ENCODE data around the gene OGA. TPM values are rescaled to one million over a fixed set of nuclear protein-coding genes. Genes with fewer than 3 reads are reported as not detected.

Gene OGA
- total RNA-seq, 1 donor from 2014 or later, result 125 TPM

- H3K27me3 ChIP-seq, result no peaks in the 10 kb centered on the region
- intact Hi-C loops (cut with DNase I), result no loop called here
Observed at GRCh38 chr10:101760510-101760909, 57.7 kb downstream of the OGA start.

GRCh38 chr10:101759309-101760247 is 58.7 kb downstream of the OGA start:
- H3K4me1 ChIP-seq, result no peaks in the 10 kb centered on the region
- DNase-seq (ENCODE audit: extremely low spot score in 2 of 2), result no peak
- no peak overlapping the region for H3K4me3 ChIP-seq
- no peaks in the 10 kb centered on the region for H3K9me3 ChIP-seq
- no peaks in the 10 kb centered on the region for H3K27me3 ChIP-seq
- no peak overlapping the region for H3K27ac ChIP-seq
- TF ChIP-seq POLR2A (IDR thresholded peaks at IDR 0.05), result no peak
- TF ChIP-seq POLR2AphosphoS5 (IDR thresholded peaks at IDR 0.05; ENCODE audit: insufficient read depth in 1 of 2, low read depth in 1 of 2), result no peak
- no peak for TF ChIP-seq CTCF (IDR thresholded peaks at IDR 0.05)
- intact Hi-C loops (cut with DNase I), result no loop called here
- H3K36me3 ChIP-seq, result no peaks in the 10 kb centered on the region

More at GRCh38 chr10:101760510-101760909, 57.7 kb downstream of the OGA start:
- Histone ChIP-seq H3K4me3 (no peak overlapping the region), H3K9me3 (no peaks in the 10 kb centered on the region), H3K27ac (no peak overlapping the region), H3K4me1 (no peaks in the 10 kb centered on the region), H3K36me3 (no peaks in the 10 kb centered on the region)
- DNase-seq (ENCODE audit: extremely low spot score in 2 of 2), result no peak
- TF ChIP-seq POLR2A (IDR thresholded peaks at IDR 0.05), result no peak
- TF ChIP-seq POLR2AphosphoS5 (IDR thresholded peaks at IDR 0.05; ENCODE audit: insufficient read depth in 1 of 2, low read depth in 1 of 2), result no peak
- no peak for TF ChIP-seq CTCF (IDR thresholded peaks at IDR 0.05)

- intact Hi-C loops (cut with DNase I), result no loop called here
Observed at GRCh38 chr10:101758858-101759257, 59.4 kb downstream of the OGA start.

GRCh38 chr10:101752241-101752640 is 66.0 kb downstream of the OGA start:
- no peak overlapping the region for H3K27ac ChIP-seq
- no peak for DNase-seq (ENCODE audit: extremely low spot score in 2 of 2)
- TF ChIP-seq CTCF (IDR thresholded peaks at IDR 0.05) (no peak), POLR2A (IDR thresholded peaks at IDR 0.05) (no peak), POLR2AphosphoS5 (IDR thresholded peaks at IDR 0.05; ENCODE audit: insufficient read depth in 1 of 2, low read depth in 1 of 2) (no peak)
- H3K9me3 ChIP-seq, result no peaks in the 10 kb centered on the region
- no peaks in the 10 kb centered on the region for H3K4me1 ChIP-seq
- intact Hi-C loops (cut with DNase I), result no loop called here
- no peak overlapping the region for H3K4me3 ChIP-seq
- H3K27me3 ChIP-seq, result no peaks in the 10 kb centered on the region
- no peaks in the 10 kb centered on the region for H3K36me3 ChIP-seq

More at GRCh38 chr10:101758858-101759257, 59.4 kb downstream of the OGA start:
- TF ChIP-seq CTCF (IDR thresholded peaks at IDR 0.05) (no peak), POLR2AphosphoS5 (IDR thresholded peaks at IDR 0.05; ENCODE audit: insufficient read depth in 1 of 2, low read depth in 1 of 2) (no peak), POLR2A (IDR thresholded peaks at IDR 0.05) (no peak)
- no peaks in the 10 kb centered on the region for H3K27me3 ChIP-seq
- DNase-seq (ENCODE audit: extremely low spot score in 2 of 2), result no peak
- H3K27ac ChIP-seq, result no peak overlapping the region
- no peaks in the 10 kb centered on the region for H3K36me3 ChIP-seq
- no peaks in the 10 kb centered on the region for H3K4me1 ChIP-seq
- no peaks in the 10 kb centered on the region for H3K9me3 ChIP-seq
- H3K4me3 ChIP-seq, result no peak overlapping the region
